Motor neuron (in vitro differentiated cells): Measurements from ENCODE around the gene PLEKHG4. TPM values are rescaled to one million over a fixed set of nuclear protein-coding genes. Genes with fewer than 3 reads are reported as not detected.
A peak's percentile ranks its signal among the peaks of the same experiment; 100 is the strongest.

Experiments
- ATAC-seq, 8 experiments: fragments of 200-7000 bp; cut with Tn5 transposase; replicated peaks in 6 of 8; 2 replicates each; pipeline ENCODE4 v1.8.0; 2021; ENCODE audit warnings: mild to moderate bottlenecking in 8 of 8, moderate library complexity in 8 of 8
- H3K27ac ChIP-seq, 2 donors: fragments of 250-450 bp; sonication (Bioruptor Pico); 2 replicates each; pipeline ENCODE4 v1.9.0; 2021; ENCODE audit warnings: antibody characterized with exemption in 2 of 2, mild to moderate bottlenecking in 2 of 2, moderate library complexity in 1 of 2
- H3K4me1 ChIP-seq, 2 donors: fragments of 250-450 bp; sonication (Bioruptor Pico); replicated peaks in 1 of 2; 2 replicates each; pipeline ENCODE4 v1.6.1; 2021; ENCODE audit warnings: antibody characterized with exemption in 2 of 2, mild to moderate bottlenecking in 2 of 2, moderate library complexity in 1 of 2
- H3K4me3 ChIP-seq, 5 donors: fragments of 250-450 bp; sonication (Bioruptor Pico); 2 replicates each; pipeline ENCODE4 v1.9.0; 2021; ENCODE audit warnings: antibody characterized with exemption in 5 of 5, mild to moderate bottlenecking in 5 of 5, moderate library complexity in 4 of 5
- WGBS, 10 experiments: fragments of 450-650 bp; shearing (Covaris generic); methylation state at CpG; one replicate each; pipeline ENCODE4 v1.0.0; 2022; 5-methylcytosine and 5-hydroxymethylcytosine counted together
- in situ Hi-C, 9 experiments: fragments of 400-800 bp; cut with MboI; loops; one replicate each; pipeline ENCODE4 v1.15.0; 2021; ENCODE audit warnings: low sequenced_read_pairs in 9 of 9, low pct_unique_long_range_greater_than_20kb in 2 of 9; ENCODE audit not compliant: unreplicated experiment in 9 of 9
- total RNA-seq, 8 experiments: library from RNA; unstranded; fragments of 300-600 nt; gene quantifications; 2 replicates each; pipeline versions ENCODE4 v1.2.3 to v1.2.4, GENCODE V29; 2022

Gene PLEKHG4
- total RNA-seq, 8 experiments from 2014 or later, result 1.4 to 39.0 (median 5.6) TPM

GRCh38 chr16:67275321-67275720, 4.0 kb upstream of the PLEKHG4 start:
- Histone ChIP-seq H3K4me1 (no peaks in the 10 kb centered on the region), H3K4me3 (no peak overlapping the region), H3K27ac (no peak overlapping the region)
- 86 to 100% (median 94%) methylated on average over 1 to 2 of the region's 2 CpGs; no CpG with 5 or more reads in 2 of the 10 experiments for WGBS, 10 experiments
- in situ Hi-C loops, result no loop called here
- ATAC-seq, result no peak

GRCh38 chr16:67277294-67277998, 1.9 kb upstream of the PLEKHG4 start:
- in situ Hi-C loops, result no loop called here
- H3K4me1 ChIP-seq, result no peaks in the 10 kb centered on the region
- no peak overlapping the region for H3K27ac ChIP-seq
- 0 to 100% (median 73%) methylated on average over 1 to 3 of the region's 4 CpGs; no CpG with 5 or more reads in 5 of the 10 experiments for WGBS, 10 experiments
- ATAC-seq, result peak in 5 of 8 experiments; percentile 29 to 69 (median 48)
- H3K4me3 ChIP-seq, result no peak overlapping the region

- in situ Hi-C loops, result no loop called here
- 17 to 77% (median 40%) methylated on average over 1 to 5 of the region's 13 CpGs; no CpG with 5 or more reads in 7 of the 10 experiments for WGBS, 10 experiments
- peak in 2 of 8 experiments; percentile 5 to 12 for ATAC-seq
- Histone ChIP-seq H3K27ac (no peak overlapping the region), H3K4me3 (peak overlapping the region in 3 of 5 donors; percentile 29 to 42 (median 34)), H3K4me1 (no peaks in the 10 kb centered on the region)
Measured at GRCh38 chr16:67277999-67278772, 1.1 kb upstream of the PLEKHG4 start.

- in situ Hi-C loops, result no loop called here
- Histone ChIP-seq H3K4me3 (peak overlapping the region; percentile 19 to 42 (median 29)), H3K27ac (no peak overlapping the region), H3K4me1 (no peaks in the 10 kb centered on the region)
- peak; percentile 19 to 70 (median 42) for ATAC-seq
- WGBS, 10 experiments, result no CpG with 5 or more reads among the region's 42 CpGs
Measured at GRCh38 chr16:67278773-67279295, 498 bp upstream of the PLEKHG4 start.

GRCh38 chr16:67280090-67281015, 1.0 kb downstream of the PLEKHG4 start:
- WGBS, 10 experiments, result 80 to 100% (median 98%) methylated on average over 1 to 5 of the region's 15 CpGs; no CpG with 5 or more reads in 4 of the 10 experiments
- Histone ChIP-seq H3K4me1 (no peaks in the 10 kb centered on the region), H3K27ac (no peak overlapping the region), H3K4me3 (peak overlapping the region in 1 of 5 donors; percentile 42)
- in situ Hi-C loops, result no loop called here
- no peak for ATAC-seq

GRCh38 chr16:67281536-67282446, 2.5 kb downstream of the PLEKHG4 start:
- no peak overlapping the region for H3K4me3 ChIP-seq
- no peak overlapping the region for H3K27ac ChIP-seq
- H3K4me1 ChIP-seq, result no peaks in the 10 kb centered on the region
- ATAC-seq, result no peak
- in situ Hi-C loops, result no loop called here
- 83 to 100% (median 86%) methylated on average over 3 to 7 of the region's 14 CpGs; no CpG with 5 or more reads in 6 of the 10 experiments for WGBS, 10 experiments

- 84 to 94% methylated on average over 3 to 7 of the region's 10 CpGs; no CpG with 5 or more reads in 8 of the 10 experiments for WGBS, 10 experiments
- in situ Hi-C loops, result no loop called here
- no peak overlapping the region for H3K4me3 ChIP-seq
- H3K27ac ChIP-seq, result no peak overlapping the region
- H3K4me1 ChIP-seq, result no peaks in the 10 kb centered on the region
- no peak for ATAC-seq
Measured at GRCh38 chr16:67282447-67282805, 3.1 kb downstream of the PLEKHG4 start.

- ATAC-seq, result peak in 1 of 8 experiments; percentile 31
- in situ Hi-C loops, result no loop called here
- H3K4me1 ChIP-seq, result no peaks in the 10 kb centered on the region
- H3K4me3 ChIP-seq, result no peak overlapping the region
- H3K27ac ChIP-seq, result no peak overlapping the region
- 80 to 100% (median 85%) methylated on average over 1 to 7 of the region's 7 CpGs; no CpG with 5 or more reads in 2 of the 10 experiments for WGBS, 10 experiments
Measured at GRCh38 chr16:67283039-67283825, 3.9 kb downstream of the PLEKHG4 start.

GRCh38 chr16:67283826-67284555, 4.7 kb downstream of the PLEKHG4 start:
- 67 to 100% (median 92%) methylated on average over 1 to 19 of the region's 21 CpGs for WGBS, 10 experiments
- ATAC-seq, result no peak
- in situ Hi-C loops, result no loop called here

GRCh38 chr16:67284699-67285646, 5.6 kb downstream of the PLEKHG4 start:
- no peaks in the 10 kb centered on the region for H3K4me1 ChIP-seq
- no peak overlapping the region for H3K27ac ChIP-seq
- WGBS, 10 experiments, result 63 to 80% (median 79%) methylated on average over 1 to 9 of the region's 34 CpGs; no CpG with 5 or more reads in 6 of the 10 experiments
- H3K4me3 ChIP-seq, result no peak overlapping the region
- ATAC-seq, result peak in 7 of 8 experiments; percentile 39 to 81 (median 58)
- in situ Hi-C loops, result no loop called here

More at GRCh38 chr16:67283826-67284555, 4.7 kb downstream of the PLEKHG4 start:
- no peak overlapping the region for H3K27ac ChIP-seq
- no peaks in the 10 kb centered on the region for H3K4me1 ChIP-seq
- H3K4me3 ChIP-seq, result no peak overlapping the region
